ENCODE measurements around the gene OVAAL. TPM values are rescaled to one million over a fixed set of nuclear protein-coding genes. Genes with fewer than 3 reads are reported as not detected.
A peak's percentile ranks its signal among the peaks of the same experiment; 100 is the strongest.

Gene OVAAL
- total and polyA plus RNA-seq, 9 of the 15 experiments (the other 6 are each of a cell fraction or from before 2014, with no cell fraction given), result 0.04 to 0.18 (median 0.08) TPM; not detected in 4

- TF ChIP-seq, protein P1, sequence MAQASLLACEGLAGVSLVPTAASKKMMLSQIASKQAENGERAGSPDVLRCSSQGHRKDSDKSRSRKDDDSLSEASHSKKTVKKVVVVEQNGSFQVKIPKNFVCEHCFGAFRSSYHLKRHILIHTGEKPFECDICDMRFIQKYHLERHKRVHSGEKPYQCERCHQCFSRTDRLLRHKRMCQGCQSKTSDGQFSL (CRISPR knock-in tag; IDR thresholded peaks at IDR 0.05), result no peak; the same call in 1 of the 2 replicates
- TF ChIP-seq, protein P1 (tag; IDR thresholded peaks at IDR 0.05), result no peak
- no peak for TF ChIP-seq ETV5 (CRISPR knock-in tag; IDR thresholded peaks at IDR 0.05; ENCODE audit: low read depth)
- TF ChIP-seq ZBTB11 (CRISPR knock-in tag; IDR thresholded peaks at IDR 0.05), result 0 out of 6 replicates have a peak, but pooled peaks of 1 of the 3 experiments have one; percentile 31
- peak; percentile 15 to 57; a peak in 1 of 4 replicates for TF ChIP-seq MNT (conservative IDR thresholded peaks at IDR 0.05)
- TF ChIP-seq BCL6 (CRISPR knock-in tag; IDR thresholded peaks at IDR 0.05), result no peak
- peak; percentile 62 for TF ChIP-seq TBP (optimal IDR thresholded peaks at IDR 0.05; ENCODE audit: low read depth, low read length)
- peak; percentile 32; the same call in 1 of the 2 replicates for TF ChIP-seq RFX1 (IDR thresholded peaks at IDR 0.05)
- no peak for TF ChIP-seq NR4A1 (CRISPR knock-in tag; IDR thresholded peaks at IDR 0.05)
- 0 out of 2 replicates have a peak, but pooled peaks have one; percentile 29 for TF ChIP-seq NR4A1 (tag; IDR thresholded peaks at IDR 0.05)
- TF ChIP-seq HCFC1 (IDR thresholded peaks at IDR 0.05; ENCODE audit: low read depth, low read length), result peak; percentile 42
- TF ChIP-seq TOE1 (IDR thresholded peaks at IDR 0.05; ENCODE audit: borderline replicate concordance), result peak; percentile 46; the same call in 1 of the 2 replicates
- TF ChIP-seq TOE1 (CRISPR knock-in tag; IDR thresholded peaks at IDR 0.05; ENCODE audit: borderline replicate concordance, low read depth), result no peak
- no peak for TF ChIP-seq TCF7L2 (IDR thresholded peaks at IDR 0.05; ENCODE audit: low read depth, low read length)
- TF ChIP-seq, protein P2, sequence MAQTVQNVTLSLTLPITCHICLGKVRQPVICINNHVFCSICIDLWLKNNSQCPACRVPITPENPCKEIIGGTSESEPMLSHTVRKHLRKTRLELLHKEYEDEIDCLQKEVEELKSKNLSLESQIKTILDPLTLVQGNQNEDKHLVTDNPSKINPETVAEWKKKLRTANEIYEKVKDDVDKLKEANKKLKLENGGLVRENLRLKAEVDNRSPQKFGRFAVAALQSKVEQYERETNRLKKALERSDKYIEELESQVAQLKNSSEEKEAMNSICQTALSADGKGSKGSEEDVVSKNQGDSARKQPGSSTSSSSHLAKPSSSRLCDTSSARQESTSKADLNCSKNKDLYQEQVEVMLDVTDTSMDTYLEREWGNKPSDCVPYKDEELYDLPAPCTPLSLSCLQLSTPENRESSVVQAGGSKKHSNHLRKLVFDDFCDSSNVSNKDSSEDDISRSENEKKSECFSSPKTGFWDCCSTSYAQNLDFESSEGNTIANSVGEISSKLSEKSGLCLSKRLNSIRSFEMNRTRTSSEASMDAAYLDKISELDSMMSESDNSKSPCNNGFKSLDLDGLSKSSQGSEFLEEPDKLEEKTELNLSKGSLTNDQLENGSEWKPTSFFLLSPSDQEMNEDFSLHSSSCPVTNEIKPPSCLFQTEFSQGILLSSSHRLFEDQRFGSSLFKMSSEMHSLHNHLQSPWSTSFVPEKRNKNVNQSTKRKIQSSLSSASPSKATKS (CRISPR knock-in tag; IDR thresholded peaks at IDR 0.05), result no peak
- TF ChIP-seq, protein P3, sequence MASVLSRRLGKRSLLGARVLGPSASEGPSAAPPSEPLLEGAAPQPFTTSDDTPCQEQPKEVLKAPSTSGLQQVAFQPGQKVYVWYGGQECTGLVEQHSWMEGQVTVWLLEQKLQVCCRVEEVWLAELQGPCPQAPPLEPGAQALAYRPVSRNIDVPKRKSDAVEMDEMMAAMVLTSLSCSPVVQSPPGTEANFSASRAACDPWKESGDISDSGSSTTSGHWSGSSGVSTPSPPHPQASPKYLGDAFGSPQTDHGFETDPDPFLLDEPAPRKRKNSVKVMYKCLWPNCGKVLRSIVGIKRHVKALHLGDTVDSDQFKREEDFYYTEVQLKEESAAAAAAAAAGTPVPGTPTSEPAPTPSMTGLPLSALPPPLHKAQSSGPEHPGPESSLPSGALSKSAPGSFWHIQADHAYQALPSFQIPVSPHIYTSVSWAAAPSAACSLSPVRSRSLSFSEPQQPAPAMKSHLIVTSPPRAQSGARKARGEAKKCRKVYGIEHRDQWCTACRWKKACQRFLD (CRISPR knock-in tag; IDR thresholded peaks at IDR 0.05), result peak; percentile 38; the same call in 1 of the 2 replicates
Observed at GRCh38 chr1:180571832-180572636, 13.3 kb downstream of the OVAAL start (continued).
